Dedifferentiated amniotic fluid mesenchymal stem cell (primary cell): ENCODE data around the gene PCDHGB5.
A peak's percentile ranks its signal among the peaks of the same experiment; 100 is the strongest.
"Not testable (repeated sequence)": the region's sequence is repeated elsewhere in the genome, so short reads cannot be mapped to it uniquely, and the experiment has no call there.

ENCODE experiments used
- DNase-seq: peaks from one replicate; pipeline ENCODE4 v3.0.0-alpha.2; 2016; ENCODE audit errors: extremely low spot score

Gene PCDHGB5

GRCh38 chr5:141411575-141411974, 13.8 kb downstream of the PCDHGB5 start:
- no peak for DNase-seq

DNA sequence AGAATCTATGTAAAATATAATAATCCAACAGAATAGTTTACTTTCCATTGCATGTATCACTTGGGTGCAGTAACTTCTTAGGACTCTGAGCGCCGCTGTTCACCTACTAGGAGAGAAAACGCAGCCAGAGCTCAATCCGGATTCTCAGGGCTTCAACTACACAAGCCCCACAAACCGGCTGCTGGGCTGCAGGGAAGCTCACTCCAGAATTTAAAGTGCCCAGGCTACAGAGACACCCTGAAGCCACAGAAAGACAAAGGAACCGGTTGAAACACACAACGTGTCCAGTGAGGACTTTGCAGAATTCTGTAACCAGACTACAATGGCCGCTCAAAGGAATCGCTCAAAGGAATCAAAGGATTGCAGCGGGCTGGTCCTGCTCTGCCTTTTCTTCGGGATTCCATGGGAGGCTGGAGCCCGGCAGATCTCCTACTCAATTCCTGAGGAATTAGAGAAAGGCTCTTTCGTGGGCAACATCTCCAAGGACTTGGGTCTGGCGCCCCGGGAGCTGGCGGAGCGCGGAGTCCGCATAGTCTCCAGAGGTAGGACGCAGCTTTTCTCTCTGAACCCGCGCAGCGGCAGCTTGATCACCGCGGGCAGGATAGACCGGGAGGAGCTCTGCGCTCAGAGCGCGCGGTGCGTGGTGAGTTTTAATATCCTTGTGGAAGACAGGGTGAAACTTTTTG, 15.2 kb downstream of the PCDHGB5 start, which contains the start of gene PCDHGA10:
PCDHGA10 (plus strand) TSS at position 134 of the 686 bp plus-strand sequence; CDS start at position 323, 189 bp downstream.
- peak; percentile 96 for DNase-seq

DNA sequence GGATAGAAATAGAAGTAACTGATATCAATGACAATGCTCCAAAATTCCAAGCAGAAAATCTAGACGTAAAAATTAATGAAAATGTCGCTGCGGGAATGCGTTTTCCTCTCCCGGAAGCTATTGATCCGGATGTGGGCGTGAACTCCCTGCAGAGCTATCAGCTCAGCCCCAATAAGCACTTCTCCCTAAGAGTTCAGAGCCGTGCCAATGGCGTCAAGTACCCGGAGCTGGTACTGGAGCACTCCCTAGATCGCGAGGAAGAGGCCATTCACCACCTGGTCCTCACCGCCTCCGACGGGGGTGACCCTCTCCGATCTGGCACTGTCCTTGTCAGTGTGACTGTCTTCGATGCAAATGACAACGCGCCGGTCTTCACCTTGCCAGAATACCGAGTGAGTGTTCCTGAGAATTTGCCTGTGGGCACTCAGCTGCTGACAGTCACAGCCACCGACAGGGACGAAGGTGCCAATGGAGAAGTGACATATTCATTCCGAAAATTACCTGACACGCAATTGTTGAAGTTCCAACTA, 15.9 kb downstream of the PCDHGB5 start:
- DNase-seq = no peak

- not testable (repeated sequence) for DNase-seq
Observed at GRCh38 chr5:141414548-141415274, 17.0 kb downstream of the PCDHGB5 start.

- DNase-seq = not testable (repeated sequence)
Observed at GRCh38 chr5:141415275-141415618, 17.5 kb downstream of the PCDHGB5 start.

- DNase-seq = not testable (repeated sequence)
Observed at GRCh38 chr5:141417494-141418172, 19.9 kb downstream of the PCDHGB5 start, which contains the start of gene PCDHGB7. Gene PCDHGB7, plus strand, starts transcription at chr5:141417677. Its CDS starts 183 bp downstream, at chr5:141417860.

DNA sequence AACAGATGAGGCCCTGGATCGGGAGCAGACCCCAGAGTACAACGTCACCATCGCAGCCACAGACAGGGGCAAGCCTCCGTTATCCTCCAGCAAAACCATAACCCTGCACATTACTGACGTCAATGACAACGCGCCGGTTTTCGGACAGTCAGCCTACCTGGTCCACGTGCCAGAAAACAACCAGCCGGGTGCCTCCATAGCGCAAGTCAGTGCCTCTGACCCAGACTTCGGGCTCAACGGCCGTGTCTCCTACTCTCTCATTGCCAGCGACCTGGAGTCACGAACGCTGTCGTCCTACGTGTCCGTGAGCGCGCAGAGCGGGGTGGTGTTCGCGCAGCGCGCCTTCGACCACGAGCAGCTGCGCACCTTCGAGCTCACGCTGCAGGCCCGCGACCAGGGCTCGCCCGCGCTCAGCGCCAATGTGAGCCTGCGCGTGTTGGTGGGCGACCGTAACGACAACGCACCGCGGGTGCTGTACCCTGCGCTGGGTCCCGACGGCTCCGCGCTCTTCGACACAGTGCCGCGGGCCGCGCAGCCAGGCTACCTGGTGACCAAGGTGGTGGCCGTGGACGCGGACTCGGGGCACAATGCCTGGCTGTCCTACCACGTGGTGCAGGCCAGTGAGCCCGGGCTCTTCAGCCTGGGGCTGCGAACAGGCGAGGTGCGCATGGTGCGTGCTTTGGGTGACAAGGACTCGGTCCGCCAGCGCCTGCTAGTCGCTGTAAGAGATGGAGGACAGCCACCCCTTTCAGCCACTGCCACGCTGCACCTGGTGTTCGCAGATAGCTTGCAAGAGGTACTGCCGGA, 21.5 kb downstream of the PCDHGB5 start:
- DNase-seq = no peak

DNA sequence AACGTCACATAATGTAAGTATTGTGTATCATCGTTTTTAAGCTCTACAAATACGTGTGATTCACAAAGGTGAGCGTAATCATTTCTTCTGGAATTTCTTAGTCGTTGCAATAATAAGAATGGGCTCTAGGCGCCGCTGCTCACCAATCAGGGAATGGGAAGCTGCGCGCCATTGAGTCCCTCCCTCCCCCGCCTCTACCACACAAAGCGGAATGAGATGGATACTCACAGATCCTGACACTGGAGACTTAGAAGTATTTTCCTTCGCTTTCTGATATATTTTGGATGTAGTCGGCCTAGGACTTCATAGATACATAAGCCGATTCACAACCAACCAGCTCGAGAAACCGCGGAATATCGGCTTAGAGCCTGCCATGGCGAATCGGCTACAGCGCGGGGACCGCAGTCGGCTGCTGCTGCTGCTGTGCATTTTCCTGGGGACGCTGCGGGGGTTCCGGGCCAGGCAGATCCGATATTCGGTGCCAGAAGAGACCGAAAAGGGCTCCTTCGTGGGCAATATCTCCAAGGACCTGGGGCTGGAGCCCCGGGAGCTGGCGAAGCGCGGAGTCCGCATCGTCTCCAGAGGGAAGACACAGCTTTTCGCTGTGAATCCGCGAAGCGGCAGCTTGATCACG, 23.2 kb downstream of the PCDHGB5 start, which contains the start of gene PCDHGA11:
PCDHGA11 (plus strand) TSS at position 197 of the 634 bp plus-strand sequence; CDS start at position 374, 177 bp downstream.
- DNase-seq = no peak

- no peak for DNase-seq
Observed at GRCh38 chr5:141421489-141421855, 23.7 kb downstream of the PCDHGB5 start.

GRCh38 chr5:141422742-141423291, 25.1 kb downstream of the PCDHGB5 start:
- no peak for DNase-seq

GRCh38 chr5:141427783-141428426, 30.2 kb downstream of the PCDHGB5 start:
- no peak for DNase-seq

DNA sequence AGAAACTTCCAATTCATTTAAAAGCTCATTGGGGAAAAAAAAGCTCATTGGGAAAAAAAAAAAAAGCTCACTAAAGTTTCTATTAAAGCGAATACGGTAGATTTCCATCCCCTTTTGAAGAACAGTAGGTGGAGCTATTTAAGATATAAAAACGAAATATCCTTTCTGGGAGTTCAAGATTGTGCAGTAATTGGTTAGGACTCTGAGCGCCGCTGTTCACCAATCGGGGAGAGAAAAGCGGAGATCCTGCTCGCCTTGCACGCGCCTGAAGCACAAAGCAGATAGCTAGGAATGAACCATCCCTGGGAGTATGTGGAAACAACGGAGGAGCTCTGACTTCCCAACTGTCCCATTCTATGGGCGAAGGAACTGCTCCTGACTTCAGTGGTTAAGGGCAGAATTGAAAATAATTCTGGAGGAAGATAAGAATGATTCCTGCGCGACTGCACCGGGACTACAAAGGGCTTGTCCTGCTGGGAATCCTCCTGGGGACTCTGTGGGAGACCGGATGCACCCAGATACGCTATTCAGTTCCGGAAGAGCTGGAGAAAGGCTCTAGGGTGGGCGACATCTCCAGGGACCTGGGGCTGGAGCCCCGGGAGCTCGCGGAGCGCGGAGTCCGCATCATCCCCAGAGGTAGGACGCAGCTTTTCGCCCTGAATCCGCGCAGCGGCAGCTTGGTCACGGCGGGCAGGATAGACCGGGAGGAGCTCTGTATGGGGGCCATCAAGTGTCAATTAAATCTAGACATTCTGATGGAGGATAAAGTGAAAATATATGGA, 32.8 kb downstream of the PCDHGB5 start, which contains the start of gene PCDHGA12:
PCDHGA12 (plus strand) TSS at position 176 of the 782 bp plus-strand sequence; CDS start at position 429, 253 bp downstream.
- DNase-seq = no peak

DNA sequence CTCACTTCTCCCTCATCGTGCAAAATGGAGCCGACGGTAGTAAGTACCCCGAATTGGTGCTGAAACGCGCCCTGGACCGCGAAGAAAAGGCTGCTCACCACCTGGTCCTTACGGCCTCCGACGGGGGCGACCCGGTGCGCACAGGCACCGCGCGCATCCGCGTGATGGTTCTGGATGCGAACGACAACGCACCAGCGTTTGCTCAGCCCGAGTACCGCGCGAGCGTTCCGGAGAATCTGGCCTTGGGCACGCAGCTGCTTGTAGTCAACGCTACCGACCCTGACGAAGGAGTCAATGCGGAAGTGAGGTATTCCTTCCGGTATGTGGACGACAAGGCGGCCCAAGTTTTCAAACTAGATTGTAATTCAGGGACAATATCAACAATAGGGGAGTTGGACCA, 33.5 kb downstream of the PCDHGB5 start:
- DNase-seq = no peak

DNA sequence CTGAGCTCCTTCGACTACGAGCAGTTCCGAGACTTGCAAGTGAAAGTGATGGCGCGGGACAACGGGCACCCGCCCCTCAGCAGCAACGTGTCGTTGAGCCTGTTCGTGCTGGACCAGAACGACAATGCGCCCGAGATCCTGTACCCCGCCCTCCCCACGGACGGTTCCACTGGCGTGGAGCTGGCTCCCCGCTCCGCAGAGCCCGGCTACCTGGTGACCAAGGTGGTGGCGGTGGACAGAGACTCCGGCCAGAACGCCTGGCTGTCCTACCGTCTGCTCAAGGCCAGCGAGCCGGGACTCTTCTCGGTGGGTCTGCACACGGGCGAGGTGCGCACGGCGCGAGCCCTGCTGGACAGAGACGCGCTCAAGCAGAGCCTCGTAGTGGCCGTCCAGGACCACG, 34.6 kb downstream of the PCDHGB5 start:
- DNase-seq = not testable (repeated sequence)

GRCh38 chr5:141432726-141433125, 35.0 kb downstream of the PCDHGB5 start:
- DNase-seq = not testable (repeated sequence)

- no peak for DNase-seq
Observed at GRCh38 chr5:141434006-141434405, 36.3 kb downstream of the PCDHGB5 start.

GRCh38 chr5:141437221-141437620, 39.5 kb downstream of the PCDHGB5 start:
- no peak for DNase-seq

- no peak for DNase-seq
Observed at GRCh38 chr5:141439411-141440141, 41.8 kb downstream of the PCDHGB5 start.
